ENCODE data around the gene SLC16A12. TPM values are rescaled to one million over a fixed set of nuclear protein-coding genes. Genes with fewer than 3 reads are reported as not detected.

The SLC16A12 gene
- total RNA-seq, 2 donors from 2014 or later, result not detected

- H3K27me3 Mint-ChIP-seq, result peaks cover 22% of the 10 kb centered on the region in 2 donors
- no peaks in the 10 kb centered on the region for H3K36me3 Mint-ChIP-seq
- DNase-seq (ENCODE audit: low spot score), result no peak
- H3K9me3 Mint-ChIP-seq, result no peaks in the 10 kb centered on the region
- H3K4me1 Mint-ChIP-seq (ENCODE audit: low read depth in 2 of 2), result no peaks in the 10 kb centered on the region
- no peak overlapping the region for H3K4me3 Mint-ChIP-seq
- H3K27ac Mint-ChIP-seq, result no peak overlapping the region
- ATAC-seq, result no peak
Observed at GRCh38 chr10:89479771-89480446, 55.5 kb downstream of the SLC16A12 start.

GRCh38 chr10:89478739-89479654, 56.4 kb downstream of the SLC16A12 start:
- no peaks in the 10 kb centered on the region for H3K9me3 Mint-ChIP-seq
- DNase-seq (ENCODE audit: low spot score) (no peak), ATAC-seq (no peak)
- H3K4me1 Mint-ChIP-seq (ENCODE audit: low read depth in 2 of 2), result no peaks in the 10 kb centered on the region
- no peak overlapping the region for H3K27ac Mint-ChIP-seq
- no peak overlapping the region for H3K4me3 Mint-ChIP-seq
- H3K27me3 Mint-ChIP-seq, result peaks cover 27 to 28% of the 10 kb centered on the region in 2 donors
- no peaks in the 10 kb centered on the region for H3K36me3 Mint-ChIP-seq

- Mint-ChIP-seq H3K27ac (no peak overlapping the region), H3K4me1 (ENCODE audit: low read depth in 2 of 2) (no peaks in the 10 kb centered on the region), H3K27me3 (peaks cover 30 to 32% of the 10 kb centered on the region in 2 donors), H3K4me3 (no peak overlapping the region), H3K9me3 (no peaks in the 10 kb centered on the region), H3K36me3 (no peaks in the 10 kb centered on the region)
- no peak for ATAC-seq
- DNase-seq (ENCODE audit: low spot score), result no peak
Observed at GRCh38 chr10:89478085-89478738, 57.2 kb downstream of the SLC16A12 start.

GRCh38 chr10:89476150-89476549, 59.2 kb downstream of the SLC16A12 start:
- Mint-ChIP-seq H3K9me3 (no peaks in the 10 kb centered on the region), H3K27me3 (peaks cover 23 to 25% of the 10 kb centered on the region in 2 donors), H3K4me3 (no peak overlapping the region), H3K27ac (no peak overlapping the region), H3K4me1 (ENCODE audit: low read depth in 2 of 2) (peaks cover 0 to 4% of the 10 kb centered on the region in 2 donors), H3K36me3 (no peaks in the 10 kb centered on the region)
- DNase-seq (ENCODE audit: low spot score) (no peak), ATAC-seq (no peak)

GRCh38 chr10:89475591-89475998, 59.8 kb downstream of the SLC16A12 start:
- ATAC-seq (no peak), DNase-seq (ENCODE audit: low spot score) (no peak)
- H3K27ac Mint-ChIP-seq, result no peak overlapping the region
- no peaks in the 10 kb centered on the region for H3K9me3 Mint-ChIP-seq
- no peaks in the 10 kb centered on the region for H3K36me3 Mint-ChIP-seq
- H3K4me1 Mint-ChIP-seq (ENCODE audit: low read depth in 2 of 2), result peaks cover 3 to 9% of the 10 kb centered on the region in 2 donors
- H3K27me3 Mint-ChIP-seq, result peaks cover 22 to 24% of the 10 kb centered on the region in 2 donors
- H3K4me3 Mint-ChIP-seq, result no peak overlapping the region

GRCh38 chr10:89475125-89475524, 60.3 kb downstream of the SLC16A12 start:
- no peak overlapping the region for H3K4me3 Mint-ChIP-seq
- H3K27me3 Mint-ChIP-seq, result peaks cover 22% of the 10 kb centered on the region in 2 donors
- DNase-seq (ENCODE audit: low spot score) (no peak), ATAC-seq (no peak)
- no peak overlapping the region for H3K27ac Mint-ChIP-seq
- no peaks in the 10 kb centered on the region for H3K36me3 Mint-ChIP-seq
- no peaks in the 10 kb centered on the region for H3K9me3 Mint-ChIP-seq
- peaks cover 8 to 11% of the 10 kb centered on the region in 2 donors for H3K4me1 Mint-ChIP-seq (ENCODE audit: low read depth in 2 of 2)

GRCh38 chr10:89474452-89474851, 60.9 kb downstream of the SLC16A12 start:
- peaks cover 10 to 11% of the 10 kb centered on the region in 2 donors for H3K4me1 Mint-ChIP-seq (ENCODE audit: low read depth in 2 of 2)
- no peaks in the 10 kb centered on the region for H3K36me3 Mint-ChIP-seq
- H3K9me3 Mint-ChIP-seq, result no peaks in the 10 kb centered on the region
- peaks cover 23 to 25% of the 10 kb centered on the region in 2 donors for H3K27me3 Mint-ChIP-seq
- no peak overlapping the region for H3K27ac Mint-ChIP-seq
- H3K4me3 Mint-ChIP-seq, result no peak overlapping the region
- ATAC-seq, result no peak
- no peak for DNase-seq (ENCODE audit: low spot score)

DNA sequence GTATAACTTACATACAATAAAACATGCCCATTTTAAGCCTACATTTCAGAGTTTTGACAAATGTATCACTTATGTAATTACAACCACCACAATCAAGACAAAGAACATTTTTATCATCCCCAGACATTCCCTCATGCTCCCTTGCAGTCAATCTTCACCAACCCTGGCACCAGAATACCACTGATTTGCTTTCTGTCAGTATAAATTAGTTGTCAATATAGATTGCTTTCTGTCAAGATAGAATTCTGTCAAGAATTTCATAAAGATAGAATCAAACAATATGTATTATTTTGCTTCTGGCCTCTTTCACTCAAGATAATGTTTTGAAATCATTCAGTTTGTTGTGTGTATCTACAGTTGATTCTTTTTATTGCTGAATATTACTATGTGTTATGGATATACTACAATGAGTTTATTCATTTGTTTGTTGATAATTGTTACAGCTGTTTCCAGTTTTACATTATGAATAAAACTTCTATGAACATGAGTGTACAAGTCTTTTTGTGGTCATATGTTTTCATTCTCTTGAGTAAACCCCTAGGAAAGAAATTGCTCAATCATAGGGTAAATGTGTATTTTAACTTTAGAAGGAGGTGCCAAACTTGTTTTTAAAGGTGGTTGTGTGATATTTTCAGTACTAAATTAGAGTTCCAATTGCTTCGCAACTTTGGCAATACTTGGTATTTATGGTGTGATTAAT, 64.1 kb downstream of the SLC16A12 start:
- DNase-seq (ENCODE audit: low spot score), result no peak
- Mint-ChIP-seq H3K4me1 (ENCODE audit: low read depth in 2 of 2) (peaks cover 10 to 11% of the 10 kb centered on the region in 2 donors), H3K36me3 (no peaks in the 10 kb centered on the region), H3K9me3 (no peaks in the 10 kb centered on the region), H3K27me3 (peaks cover 23 to 33% of the 10 kb centered on the region in 2 donors), H3K27ac (no peak overlapping the region), H3K4me3 (no peak overlapping the region)
- no peak for ATAC-seq

- ATAC-seq, result no peak
- Mint-ChIP-seq H3K4me3 (no peak overlapping the region), H3K9me3 (no peaks in the 10 kb centered on the region), H3K4me1 (ENCODE audit: low read depth in 2 of 2) (peaks cover 10 to 11% of the 10 kb centered on the region in 2 donors), H3K36me3 (no peaks in the 10 kb centered on the region), H3K27ac (no peak overlapping the region), H3K27me3 (peaks cover 23 to 33% of the 10 kb centered on the region in 2 donors)
- no peak for DNase-seq (ENCODE audit: low spot score)
Observed at GRCh38 chr10:89470628-89471027, 64.8 kb downstream of the SLC16A12 start.

DNA sequence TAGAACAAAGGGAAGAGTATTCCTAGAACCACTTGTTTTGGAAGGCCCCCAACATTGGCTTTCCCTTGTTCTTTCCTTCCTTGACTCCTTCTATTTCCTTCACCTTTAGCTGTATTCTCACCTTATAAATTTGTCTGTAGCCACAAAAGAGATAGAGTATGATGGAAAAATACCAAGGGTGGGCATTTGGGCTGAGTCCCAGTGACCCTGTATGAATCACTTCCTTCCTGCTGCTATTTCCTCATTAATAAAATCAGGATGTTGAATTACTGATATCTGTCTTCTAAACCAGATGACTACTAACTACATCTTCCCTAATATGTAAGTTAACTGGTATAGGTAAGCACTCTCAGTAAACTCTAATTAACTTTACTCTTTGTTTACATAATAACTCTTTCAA, 65.9 kb downstream of the SLC16A12 start:
- no peak overlapping the region for H3K4me3 Mint-ChIP-seq
- H3K36me3 Mint-ChIP-seq, result no peaks in the 10 kb centered on the region
- H3K27me3 Mint-ChIP-seq, result peaks cover 24 to 33% of the 10 kb centered on the region in 2 donors
- no peak overlapping the region for H3K27ac Mint-ChIP-seq
- ATAC-seq, result no peak
- H3K4me1 Mint-ChIP-seq (ENCODE audit: low read depth in 2 of 2), result peaks cover 10 to 11% of the 10 kb centered on the region in 2 donors
- DNase-seq (ENCODE audit: low spot score), result no peak
- no peaks in the 10 kb centered on the region for H3K9me3 Mint-ChIP-seq

DNA sequence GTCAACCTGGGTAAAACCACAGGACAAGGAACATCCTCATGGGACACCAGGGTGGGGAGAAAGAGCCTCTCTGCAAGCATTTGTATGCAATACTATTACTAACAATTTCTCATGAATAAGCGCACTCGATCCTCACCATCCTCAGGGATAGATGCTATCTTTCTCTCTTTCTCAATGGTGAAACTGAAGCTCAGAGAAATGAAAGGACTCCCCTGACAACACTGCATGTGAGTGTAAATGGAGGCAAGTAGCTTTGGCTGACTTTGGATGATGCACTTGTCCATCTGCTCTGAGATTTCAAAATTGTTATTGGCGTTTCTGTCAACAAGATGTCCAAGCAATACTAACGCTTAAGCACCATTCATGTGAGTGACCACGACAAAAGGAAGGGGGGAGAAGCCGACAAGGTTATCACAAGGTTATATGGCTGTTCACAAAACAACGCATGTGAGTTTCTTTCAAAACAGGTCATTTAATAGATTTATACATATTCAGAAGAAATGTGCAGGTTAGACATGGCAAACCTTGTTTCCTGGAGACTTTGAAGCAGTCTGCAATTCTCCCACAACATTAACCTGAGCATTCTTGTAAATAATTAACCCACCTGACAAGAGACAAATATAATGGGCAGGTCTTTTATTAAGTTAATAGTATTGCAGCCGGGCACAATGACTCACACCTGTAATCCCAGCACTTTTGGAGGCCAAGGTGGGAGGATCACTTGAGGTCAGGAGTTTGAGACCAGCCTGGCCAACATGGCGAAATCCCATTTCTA, 67.0 kb downstream of the SLC16A12 start:
- H3K27ac Mint-ChIP-seq, result no peak overlapping the region
- H3K4me1 Mint-ChIP-seq (ENCODE audit: low read depth in 2 of 2), result peaks cover 10 to 11% of the 10 kb centered on the region in 2 donors
- H3K4me3 Mint-ChIP-seq, result no peak overlapping the region
- H3K27me3 Mint-ChIP-seq, result peaks cover 20 to 22% of the 10 kb centered on the region in 2 donors
- no peaks in the 10 kb centered on the region for H3K9me3 Mint-ChIP-seq
- DNase-seq (ENCODE audit: low spot score), result no peak
- no peak for ATAC-seq
- H3K36me3 Mint-ChIP-seq, result no peaks in the 10 kb centered on the region

- DNase-seq (ENCODE audit: low spot score), result no peak
- H3K36me3 Mint-ChIP-seq, result no peaks in the 10 kb centered on the region
- no peak overlapping the region for H3K27ac Mint-ChIP-seq
- peaks cover 10 to 11% of the 10 kb centered on the region in 2 donors for H3K4me1 Mint-ChIP-seq (ENCODE audit: low read depth in 2 of 2)
- no peak overlapping the region for H3K4me3 Mint-ChIP-seq
- H3K9me3 Mint-ChIP-seq, result no peaks in the 10 kb centered on the region
- peaks cover 24 to 27% of the 10 kb centered on the region in 2 donors for H3K27me3 Mint-ChIP-seq
- ATAC-seq, result no peak
Observed at GRCh38 chr10:89466599-89467035, 68.8 kb downstream of the SLC16A12 start.

Measured in natural killer cell treated with Interleukin-12 subunit alpha and Interleukin-12 subunit beta and Interleukin-15 and Interleukin-18, amount 100 ng/mL, for 72 hours (primary cell).